Neutrophil (primary cell): ENCODE results near the gene POP4.

ENCODE experiments used
- H3K27ac ChIP-seq: fragments of 200-600 bp; sonication (generic); 2 replicates; pipeline ENCODE4 v1.5.1; 2016; ENCODE audit warnings: mild to moderate bottlenecking, moderate library complexity
- H3K27me3 ChIP-seq: fragments of 200-600 bp; sonication (generic); 2 replicates; pipeline ENCODE4 v1.6.0; 2016; ENCODE audit warnings: mild to moderate bottlenecking
- H3K36me3 ChIP-seq: fragments of 200-600 bp; sonication (generic); 2 replicates; pipeline ENCODE4 v1.5.1; 2017
- H3K4me1 ChIP-seq, 2 experiments: fragments of 200-600 bp in 1 of 2; sonication (generic) in 1 of 2; 1 replicate in 1 of 2; 2 replicates in 1 of 2; pipeline versions ENCODE4 v1.5.1 to v1.6.1; 2013 to 2016; ENCODE audit warnings: low read depth in 1 of 2, low read length in 1 of 2, mild to moderate bottlenecking in 1 of 2, moderate library complexity in 1 of 2; ENCODE audit not compliant: control insufficient read depth in 1 of 2, insufficient read depth in 1 of 2
- H3K4me3 ChIP-seq, 2 experiments: fragments of 200-600 bp in 1 of 2; sonication (generic) in 1 of 2; 1 replicate in 1 of 2; 2 replicates in 1 of 2; pipeline ENCODE4 v1.5.1; 2013 to 2016; ENCODE audit warnings: low read depth in 1 of 2, low read length in 1 of 2, mild to moderate bottlenecking in 1 of 2, moderate library complexity in 1 of 2
- H3K9me3 ChIP-seq: fragments of 200-600 bp; sonication (generic); 2 replicates; pipeline ENCODE4 v1.5.1; 2016
- TF ChIP-seq, protein P1 (sequence below): fragments of 200-600 bp; sonication (generic); IDR thresholded peaks from 2 replicates; pipeline ENCODE4 v1.5.1; 2016; ENCODE audit warnings: antibody characterized with exemption

POP4 gene

DNA sequence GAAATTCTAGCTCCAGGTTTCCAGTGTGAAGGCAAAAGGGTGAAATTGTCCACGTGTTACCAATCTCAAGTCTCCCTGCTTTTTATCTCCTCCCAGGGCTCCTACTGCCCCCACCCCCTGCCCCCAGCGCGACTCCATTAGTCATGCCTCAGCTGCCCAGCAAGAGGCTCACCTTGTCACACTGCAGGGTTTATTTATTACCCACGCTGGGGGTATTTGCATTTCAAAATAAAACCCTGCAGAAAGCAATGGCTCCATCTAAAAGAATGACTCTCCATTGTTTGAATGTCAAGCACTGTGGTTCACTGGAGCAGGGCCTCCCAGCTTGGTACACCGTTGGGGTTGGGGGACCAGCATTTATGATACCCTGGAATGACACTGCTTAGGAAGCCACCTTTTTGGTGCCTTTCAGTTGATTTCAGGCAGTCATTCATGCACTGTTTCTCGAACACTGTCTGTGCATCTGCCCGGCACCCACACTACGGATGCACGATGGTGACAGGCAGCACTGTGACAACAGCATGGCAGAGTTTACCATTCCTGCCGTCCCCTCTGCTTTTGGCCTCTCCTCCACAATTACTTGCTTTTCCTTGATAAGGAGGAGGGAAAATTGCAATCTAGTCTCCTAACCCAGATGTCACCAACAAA, 9.9 kb upstream of the POP4 start:
- Histone ChIP-seq H3K9me3 (no peaks in the 10 kb centered on the region), H3K36me3 (no peaks in the 10 kb centered on the region), H3K27ac (no peak overlapping the region), H3K4me1 (no peaks in the 10 kb centered on the region), H3K4me3 (no peak overlapping the region), H3K27me3 (peaks cover 85% of the 10 kb centered on the region)
- TF ChIP-seq, protein P1, sequence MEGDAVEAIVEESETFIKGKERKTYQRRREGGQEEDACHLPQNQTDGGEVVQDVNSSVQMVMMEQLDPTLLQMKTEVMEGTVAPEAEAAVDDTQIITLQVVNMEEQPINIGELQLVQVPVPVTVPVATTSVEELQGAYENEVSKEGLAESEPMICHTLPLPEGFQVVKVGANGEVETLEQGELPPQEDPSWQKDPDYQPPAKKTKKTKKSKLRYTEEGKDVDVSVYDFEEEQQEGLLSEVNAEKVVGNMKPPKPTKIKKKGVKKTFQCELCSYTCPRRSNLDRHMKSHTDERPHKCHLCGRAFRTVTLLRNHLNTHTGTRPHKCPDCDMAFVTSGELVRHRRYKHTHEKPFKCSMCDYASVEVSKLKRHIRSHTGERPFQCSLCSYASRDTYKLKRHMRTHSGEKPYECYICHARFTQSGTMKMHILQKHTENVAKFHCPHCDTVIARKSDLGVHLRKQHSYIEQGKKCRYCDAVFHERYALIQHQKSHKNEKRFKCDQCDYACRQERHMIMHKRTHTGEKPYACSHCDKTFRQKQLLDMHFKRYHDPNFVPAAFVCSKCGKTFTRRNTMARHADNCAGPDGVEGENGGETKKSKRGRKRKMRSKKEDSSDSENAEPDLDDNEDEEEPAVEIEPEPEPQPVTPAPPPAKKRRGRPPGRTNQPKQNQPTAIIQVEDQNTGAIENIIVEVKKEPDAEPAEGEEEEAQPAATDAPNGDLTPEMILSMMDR, result no peak

DNA sequence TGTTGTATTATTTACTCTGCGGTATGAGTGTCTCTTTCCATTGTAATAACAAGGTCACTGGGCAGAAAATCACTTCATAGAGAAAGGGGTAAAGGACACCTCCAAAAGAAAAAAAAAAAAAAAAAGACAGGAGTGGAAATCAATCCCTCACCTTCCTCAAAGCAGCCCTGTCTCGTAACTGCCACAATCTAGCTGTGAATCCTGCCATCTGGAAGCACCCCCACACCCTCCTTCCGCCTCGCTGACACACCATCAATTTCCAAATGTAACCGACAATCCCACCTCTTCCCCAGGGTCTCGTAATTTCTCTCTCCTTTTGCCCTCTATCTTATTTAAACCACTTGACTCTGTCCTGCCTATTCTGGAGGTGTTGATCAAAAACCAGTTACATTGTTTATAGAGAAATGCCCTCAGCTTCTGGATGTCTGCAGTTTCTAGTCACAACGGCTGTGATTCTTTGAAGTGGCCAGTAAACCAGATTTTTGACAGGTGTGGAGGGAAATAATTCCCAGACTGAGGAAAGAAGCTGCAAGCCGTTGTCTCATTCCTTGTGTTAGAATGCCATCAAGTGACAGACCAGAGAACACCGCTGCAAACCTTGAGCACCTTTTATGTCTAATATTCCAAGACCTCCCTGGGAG, 9.1 kb upstream of the POP4 start:
- Histone ChIP-seq H3K4me3 (no peak overlapping the region), H3K4me1 (no peaks in the 10 kb centered on the region), H3K27me3 (peaks cover 77% of the 10 kb centered on the region), H3K9me3 (no peaks in the 10 kb centered on the region), H3K27ac (no peak overlapping the region), H3K36me3 (no peaks in the 10 kb centered on the region)
- TF ChIP-seq, protein P1, result no peak

DNA sequence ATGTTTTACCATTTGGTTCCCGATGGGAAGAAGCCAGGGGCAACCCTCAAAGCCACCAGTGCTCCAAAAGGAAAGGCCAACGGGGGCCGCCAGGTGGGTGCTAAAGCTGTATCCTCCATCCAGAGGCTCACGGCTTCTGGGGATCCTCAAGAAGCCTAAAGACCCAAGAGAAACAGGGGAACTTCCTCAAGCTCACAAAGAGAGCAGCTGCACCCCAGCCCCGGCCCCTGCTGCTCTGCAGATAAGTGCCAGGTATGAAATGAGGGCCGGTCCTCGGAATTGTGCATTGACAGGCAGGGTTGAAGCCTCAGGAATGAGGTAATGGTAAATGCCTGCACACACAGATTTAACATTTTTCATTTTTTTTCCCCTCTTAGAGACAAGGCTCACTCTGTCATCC, 8.0 kb upstream of the POP4 start:
- Histone ChIP-seq H3K9me3 (no peaks in the 10 kb centered on the region), H3K4me1 (no peaks in the 10 kb centered on the region), H3K4me3 (no peak overlapping the region), H3K27ac (no peak overlapping the region), H3K36me3 (no peaks in the 10 kb centered on the region), H3K27me3 (peaks cover 67% of the 10 kb centered on the region)
- TF ChIP-seq, protein P1, result no peak

DNA sequence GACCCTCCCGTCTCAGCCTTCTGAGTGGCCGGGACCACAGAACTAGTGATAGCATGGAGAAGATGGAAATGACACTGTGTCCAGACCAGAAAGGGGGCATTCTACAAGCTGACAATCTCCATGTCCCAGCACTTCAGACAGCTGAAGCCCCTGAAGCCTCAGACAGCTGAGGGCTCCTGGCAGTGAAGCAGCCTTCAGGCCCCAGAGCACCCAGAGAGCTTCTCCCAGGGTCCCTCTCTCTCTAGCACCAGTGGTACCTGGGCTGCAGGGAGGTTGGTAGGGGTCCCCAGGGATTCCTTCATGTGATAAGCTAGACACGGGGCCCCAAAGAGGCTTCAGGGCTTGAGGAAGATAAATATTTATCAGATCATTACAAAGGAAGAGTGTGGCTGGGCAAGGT, 7.6 kb upstream of the POP4 start:
- Histone ChIP-seq H3K4me3 (no peak overlapping the region), H3K27me3 (peaks cover 67% of the 10 kb centered on the region), H3K27ac (no peak overlapping the region), H3K4me1 (no peaks in the 10 kb centered on the region), H3K9me3 (no peaks in the 10 kb centered on the region), H3K36me3 (no peaks in the 10 kb centered on the region)
- TF ChIP-seq, protein P1, result no peak

DNA sequence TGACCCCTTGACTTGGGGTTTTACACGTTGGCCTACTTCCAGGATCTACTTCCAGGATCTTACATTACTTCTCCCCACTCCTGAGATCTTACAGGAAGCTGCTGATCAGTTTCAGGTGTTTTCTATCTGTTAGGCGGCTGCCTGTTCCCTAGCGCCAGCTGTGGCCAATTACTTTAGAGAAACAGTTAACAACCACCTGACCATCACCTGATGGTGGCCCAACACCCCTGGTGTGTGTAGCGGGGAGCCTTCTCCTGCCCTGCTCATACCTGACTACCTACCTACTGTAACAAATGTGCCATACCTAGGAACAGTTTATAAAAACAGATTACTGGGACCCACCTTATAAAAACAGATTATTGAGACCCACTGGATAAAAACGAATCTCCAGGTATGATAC, 2.8 kb upstream of the POP4 start:
- Histone ChIP-seq H3K9me3 (no peaks in the 10 kb centered on the region), H3K27me3 (peaks cover 18% of the 10 kb centered on the region), H3K36me3 (peaks cover under 1% of the 10 kb centered on the region), H3K27ac (no peak overlapping the region), H3K4me1 (peaks cover 15 to 18% of the 10 kb centered on the region in 2 experiments), H3K4me3 (no peak overlapping the region)
- TF ChIP-seq, protein P1, result no peak
